Activated CD4-positive, alpha-beta T cell treated with anti-CD3 and anti-CD28 coated beads for 48 hours (primary cell): Measurements from ENCODE around the gene GGTLC3.
"Not testable (repeated sequence)": the region's sequence is repeated elsewhere in the genome, so short reads cannot be mapped to it uniquely, and the experiment has no call there.

Source experiments
- DNase-seq: peaks from one replicate; pipeline ENCODE4 v3.0.0-alpha.2; 2020

GGTLC3 gene

DNA sequence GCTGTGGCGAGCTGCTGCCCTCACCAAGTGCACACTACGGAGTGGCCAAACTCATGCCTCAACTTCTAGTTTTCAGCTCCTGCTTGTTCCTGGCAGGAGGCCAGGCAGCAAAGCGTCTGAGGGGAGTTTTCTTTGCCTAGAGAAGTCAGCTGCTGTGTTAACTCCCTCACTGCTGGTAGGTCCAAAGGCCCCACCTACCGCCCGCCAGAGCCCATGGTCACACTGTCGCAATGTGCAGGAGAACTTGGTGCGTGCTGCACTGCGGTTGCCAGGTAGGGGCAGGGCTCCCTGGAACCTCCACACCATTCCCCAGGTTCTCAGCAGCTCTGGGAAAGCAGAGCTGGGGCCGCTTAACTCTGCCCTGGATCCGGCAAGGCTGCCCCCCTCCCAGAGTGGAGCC is 5.6 kb downstream of the GGTLC3 start:
- DNase-seq = not testable (repeated sequence)

DNA sequence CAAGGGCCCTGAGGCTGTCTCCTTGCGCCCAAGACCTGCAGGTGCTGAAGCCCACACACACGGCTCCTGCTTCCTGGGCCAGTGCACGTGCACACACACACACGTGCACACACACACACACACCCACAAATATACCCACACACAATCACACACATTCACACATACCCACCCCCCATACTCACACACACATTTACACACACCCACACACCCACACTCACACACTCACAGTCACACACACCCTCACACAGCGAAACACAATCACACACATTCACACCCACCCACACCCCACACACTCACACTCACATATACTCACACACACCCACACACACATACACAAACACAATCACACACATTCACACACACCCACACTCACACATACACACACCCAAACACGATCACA is 6.6 kb downstream of the GGTLC3 start:
- DNase-seq = not testable (repeated sequence)

DNA sequence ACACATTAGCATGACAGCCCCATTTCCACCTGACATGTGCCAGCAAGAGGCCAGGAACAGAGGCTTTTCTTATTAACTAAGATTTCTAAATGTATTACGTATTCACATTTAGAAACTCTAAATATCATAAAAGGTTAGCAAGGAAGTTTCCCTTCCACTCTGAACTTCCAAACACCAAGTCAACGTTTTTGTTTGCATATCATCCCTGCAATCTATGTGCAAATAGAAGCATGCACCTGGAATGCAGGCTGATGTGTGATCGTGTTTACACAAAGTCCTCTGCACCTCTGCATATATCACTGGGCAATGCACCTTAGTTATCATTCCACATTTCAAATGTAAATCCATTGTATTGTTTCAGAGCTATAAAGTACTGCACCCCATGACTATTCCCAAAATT is 21.7 kb downstream of the GGTLC3 start:
- not testable (repeated sequence) for DNase-seq
